Calu3 (cell line): ENCODE data around the gene RHOBTB1. TPM values are rescaled to one million over a fixed set of nuclear protein-coding genes. Genes with fewer than 3 reads are reported as not detected.
"Not testable (repeated sequence)": the region's sequence is repeated elsewhere in the genome, so short reads cannot be mapped to it uniquely, and the experiment has no call there.

ENCODE experiments used
- BruUV-seq: library from RNA; stranded (reverse); fragments of 400-500 nt; replicated peaks from 2 replicates; lab custom pipeline; 2021; lab: Mats Ljungman, UMichigan
- CTCF ChIA-PET: fragments of 300-600 bp; sonication (Branson Sonifier 250); formaldehyde crosslinking; loops from one replicate; lab custom pipeline; 2022; ENCODE audit warnings: antibody characterized with exemption; lab: Charles Lee
- DNase-seq: peaks from one replicate; pipeline ENCODE4 v3.0.0; 2022
- H3K27ac Mint-ChIP-seq: one replicate; pipeline ENCODE4 v1.8.0; 2022; ENCODE audit warnings: mixed read lengths; ENCODE audit not compliant: unreplicated experiment
- H3K27me3 Mint-ChIP-seq: one replicate; pipeline ENCODE4 v1.8.0; 2022; ENCODE audit warnings: mixed read lengths; ENCODE audit not compliant: unreplicated experiment
- H3K36me3 Mint-ChIP-seq: one replicate; pipeline ENCODE4 v1.8.0; 2022; ENCODE audit warnings: mild to moderate bottlenecking, moderate library complexity, mixed read lengths; ENCODE audit not compliant: insufficient read depth, unreplicated experiment
- H3K4me1 Mint-ChIP-seq: one replicate; pipeline ENCODE4 v1.8.0; 2022; ENCODE audit warnings: mild to moderate bottlenecking, low read depth, mixed read lengths; ENCODE audit not compliant: unreplicated experiment
- H3K4me3 Mint-ChIP-seq: one replicate; pipeline ENCODE4 v1.8.0; 2022; ENCODE audit warnings: mild to moderate bottlenecking, low read depth, moderate library complexity, mixed read lengths; ENCODE audit not compliant: unreplicated experiment
- H3K9me3 Mint-ChIP-seq: one replicate; pipeline ENCODE4 v1.8.0; 2022; ENCODE audit warnings: low read depth, mixed read lengths; ENCODE audit not compliant: unreplicated experiment
- CTCF ChIP-seq: fragments of 200-600 bp; IDR thresholded peaks from one replicate; pipeline ENCODE4 v1.8.0; 2022; ENCODE audit warnings: antibody characterized with exemption; ENCODE audit not compliant: unreplicated experiment
- intact Hi-C: fragments of 100-400 bp; cut with micrococcal nuclease; formaldehyde crosslinking; loops from one replicate; pipeline ENCODE4 v1.10.0; 2022; ENCODE audit not compliant: unreplicated experiment
- total RNA-seq: library from RNA; stranded (reverse); gene quantifications from 2 replicates; pipeline ENCODE4 v1.2.3, GENCODE V29; 2022

The RHOBTB1 gene
- total RNA-seq, 1 experiment from 2014 or later = 9.8 TPM

GRCh38 chr10:60908896-60909295, 35.1 kb downstream of the RHOBTB1 start:
- intact Hi-C loops = no loop called here
- CTCF ChIA-PET = interaction anchor here (1.2 kb wide), 1 partner anchor 10 kb away, joined by 3 read pairs; no protein-coding TSS in a partner anchor
- H3K9me3 Mint-ChIP-seq = no peaks in the 10 kb centered on the region
- H3K4me1 Mint-ChIP-seq = no peaks in the 10 kb centered on the region
- H3K27me3 Mint-ChIP-seq = no peaks in the 10 kb centered on the region
- H3K27ac Mint-ChIP-seq = no peak overlapping the region
- no peak for DNase-seq
- no peak for TF ChIP-seq CTCF
- no TSS peak for BruUV-seq
- H3K4me3 Mint-ChIP-seq = no peak overlapping the region
- H3K36me3 Mint-ChIP-seq = no peaks in the 10 kb centered on the region

GRCh38 chr10:60908031-60908430, 36.0 kb downstream of the RHOBTB1 start:
- no peak for TF ChIP-seq CTCF
- Mint-ChIP-seq H3K4me1 (no peaks in the 10 kb centered on the region), H3K27ac (no peak overlapping the region), H3K9me3 (no peaks in the 10 kb centered on the region), H3K27me3 (no peaks in the 10 kb centered on the region), H3K36me3 (no peaks in the 10 kb centered on the region), H3K4me3 (no peak overlapping the region)
- no TSS peak for BruUV-seq
- no peak for DNase-seq
- CTCF ChIA-PET = interaction anchor here (1.2 kb wide), 1 partner anchor 11 kb away, joined by 3 read pairs; no protein-coding TSS in a partner anchor
- intact Hi-C loops = no loop called here

GRCh38 chr10:60907236-60907635, 36.7 kb downstream of the RHOBTB1 start:
- no TSS peak for BruUV-seq
- Mint-ChIP-seq H3K4me1 (no peaks in the 10 kb centered on the region), H3K36me3 (no peaks in the 10 kb centered on the region)

GRCh38 chr10:60906825-60907224, 37.2 kb downstream of the RHOBTB1 start:
- CTCF ChIA-PET = interaction anchor here (0.6 kb wide), 1 partner anchor 725 kb away, joined by 3 read pairs; no protein-coding TSS in a partner anchor
- H3K9me3 Mint-ChIP-seq, DNase-seq, H3K27ac Mint-ChIP-seq, H3K36me3 Mint-ChIP-seq, BruUV-seq, H3K4me1 Mint-ChIP-seq, H3K27me3 Mint-ChIP-seq, intact Hi-C loops, H3K4me3 Mint-ChIP-seq: not testable (repeated sequence)

More at GRCh38 chr10:60907236-60907635, 36.7 kb downstream of the RHOBTB1 start:
- CTCF ChIA-PET = no interaction called here
- no peaks in the 10 kb centered on the region for H3K9me3 Mint-ChIP-seq
- intact Hi-C loops = no loop called here
- no peak overlapping the region for H3K27ac Mint-ChIP-seq
- no peak for TF ChIP-seq CTCF
- H3K27me3 Mint-ChIP-seq = no peaks in the 10 kb centered on the region
- no peak overlapping the region for H3K4me3 Mint-ChIP-seq
- no peak for DNase-seq

- H3K4me1 Mint-ChIP-seq = no peaks in the 10 kb centered on the region
- DNase-seq = no peak
- H3K27me3 Mint-ChIP-seq = no peaks in the 10 kb centered on the region
- no TSS peak for BruUV-seq
- no peak overlapping the region for H3K4me3 Mint-ChIP-seq
- CTCF ChIA-PET = interaction anchor here (0.6 to 0.9 kb wide), 2 partner anchors 9 to 726 kb away, joined by 3 read pairs; no protein-coding TSS in a partner anchor
- no peaks in the 10 kb centered on the region for H3K36me3 Mint-ChIP-seq
- intact Hi-C loops = no loop called here
- H3K27ac Mint-ChIP-seq = no peak overlapping the region
- no peak for TF ChIP-seq CTCF
- no peaks in the 10 kb centered on the region for H3K9me3 Mint-ChIP-seq
Measured at GRCh38 chr10:60906411-60906810, 37.6 kb downstream of the RHOBTB1 start.
